BJ (cell line): Measurements from ENCODE around the gene SHROOM3. TPM values are rescaled to one million over a fixed set of nuclear protein-coding genes. Genes with fewer than 3 reads are reported as not detected.

Source experiments
- CTCF ChIA-PET: fragments of 350-600 bp; formaldehyde crosslinking; extraction: SDS; loops from one replicate; lab custom pipeline; 2021; ENCODE audit warnings: antibody characterized with exemption, inconsistent platforms; lab: Yijun Ruan, JAX
- POLR2A ChIA-PET: fragments of 300-600 bp; sonication (Branson Sonifier 250); formaldehyde crosslinking; extraction: SDS; loops from one replicate; lab custom pipeline; 2021; ENCODE audit warnings: antibody characterized with exemption; lab: Charles Lee
- DNase-seq: peaks from one replicate; pipeline ENCODE4 v3.0.0-alpha.2; 2011; ENCODE audit warnings: low read depth
- H3K27me3 ChIP-seq: 2 replicates; pipeline ENCODE4 v1.6.0; 2011; ENCODE audit warnings: low read length; ENCODE audit not compliant: control insufficient read depth, insufficient read depth
- H3K36me3 ChIP-seq: 2 replicates; pipeline ENCODE4 v1.5.1; 2011; ENCODE audit warnings: low read length; ENCODE audit not compliant: control insufficient read depth, insufficient read depth
- H3K4me3 ChIP-seq: 2 replicates; pipeline ENCODE4 v1.5.1; 2011; ENCODE audit warnings: low read depth, mild to moderate bottlenecking, control low read depth, low read length
- CTCF ChIP-seq: IDR thresholded peaks from 2 replicates; pipeline ENCODE4 v1.5.1; 2011; ENCODE audit warnings: low read depth, mild to moderate bottlenecking, control low read depth, inconsistent platforms, low read length, moderate library complexity; ENCODE audit not compliant: insufficient read depth
- polyA plus RNA-seq: library from polyadenylated mRNA; depleted of rRNA; stranded (reverse); fragments of >200 nt; gene quantifications from 2 replicates; pipeline ENCODE4 v1.2.3, GENCODE V29; 2011

SHROOM3 gene
- polyA plus RNA-seq, 1 experiment: 46.1 TPM

- TF ChIP-seq CTCF: no peak
- POLR2A ChIA-PET: no interaction called here
- no peaks in the 10 kb centered on the region for H3K36me3 ChIP-seq
- CTCF ChIA-PET: interaction anchor here (1.6 kb wide), 1 partner anchor 34 kb away, joined by 6 read pairs; no protein-coding TSS in a partner anchor
- H3K27me3 ChIP-seq: no peaks in the 10 kb centered on the region
- DNase-seq: no peak
- H3K4me3 ChIP-seq: no peak overlapping the region
Observed at GRCh38 chr4:76470532-76470931, 35.5 kb downstream of the SHROOM3 start.

GRCh38 chr4:76476571-76476970, 41.5 kb downstream of the SHROOM3 start:
- TF ChIP-seq CTCF: no peak
- Histone ChIP-seq H3K27me3 (no peaks in the 10 kb centered on the region), H3K36me3 (no peaks in the 10 kb centered on the region), H3K4me3 (no peak overlapping the region)
- ChIA-PET CTCF (interaction anchor here (1.3 kb wide), 1 partner anchor 8 kb away, joined by 4 read pairs; no protein-coding TSS in a partner anchor), POLR2A (no interaction called here)
- DNase-seq: no peak

- Histone ChIP-seq H3K4me3 (no peak overlapping the region), H3K27me3 (peaks cover 2% of the 10 kb centered on the region), H3K36me3 (no peaks in the 10 kb centered on the region)
- ChIA-PET POLR2A (interaction anchor here (0.7 kb wide), 1 partner anchor 37 kb away, joined by 3 read pairs; no protein-coding TSS in a partner anchor), CTCF (interaction anchor here (0.9 to 1.1 kb wide), 3 partner anchors 9 to 20 kb away, joined by 3 to 4 read pairs (median 4); no protein-coding TSS in a partner anchor)
- TF ChIP-seq CTCF: no peak
- no peak for DNase-seq
Observed at GRCh38 chr4:76484654-76485053, 49.6 kb downstream of the SHROOM3 start.

GRCh38 chr4:76485450-76485849, 50.4 kb downstream of the SHROOM3 start:
- POLR2A ChIA-PET: no interaction called here
- TF ChIP-seq CTCF: no peak
- Histone ChIP-seq H3K36me3 (no peaks in the 10 kb centered on the region), H3K27me3 (peaks cover 2% of the 10 kb centered on the region), H3K4me3 (no peak overlapping the region)
- DNase-seq: no peak
- CTCF ChIA-PET: interaction anchor here (1.4 kb wide), 1 partner anchor 53 kb away, joined by 4 read pairs; no protein-coding TSS in a partner anchor

- DNase-seq: no peak
- no peak overlapping the region for H3K4me3 ChIP-seq
- ChIA-PET POLR2A (no interaction called here), CTCF (interaction anchor here (0.6 to 1.4 kb wide), 2 partner anchors 55 to 379 kb away, joined by 3 to 4 read pairs; no protein-coding TSS in a partner anchor)
- peaks cover 2% of the 10 kb centered on the region for H3K27me3 ChIP-seq
- TF ChIP-seq CTCF: no peak
- no peaks in the 10 kb centered on the region for H3K36me3 ChIP-seq
Observed at GRCh38 chr4:76486588-76487276, 51.7 kb downstream of the SHROOM3 start.
